ENCODE measurements around the gene CACHD1.

DNA sequence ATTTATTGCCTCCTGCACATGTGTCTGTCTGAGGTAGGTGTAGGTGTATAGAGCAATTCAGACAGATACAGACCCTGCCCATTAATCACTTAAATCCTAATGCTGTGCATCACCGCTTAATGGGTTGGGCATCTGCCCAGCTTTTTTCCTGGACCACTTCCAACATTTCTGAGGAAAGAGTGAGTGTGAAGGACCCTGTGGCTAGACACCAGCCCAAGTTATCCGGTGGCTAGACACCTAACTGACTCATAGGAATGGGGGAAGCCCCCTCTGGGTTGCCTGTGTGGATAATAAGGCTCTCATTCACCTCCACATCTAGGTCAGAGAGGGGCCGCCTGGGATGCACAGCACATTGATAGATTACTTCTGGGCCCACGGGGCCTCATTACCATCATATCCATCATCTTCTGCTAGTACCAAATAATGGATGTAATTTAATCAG, 153.8 kb downstream of the CACHD1 start:
- TF ChIP-seq, protein P1, sequence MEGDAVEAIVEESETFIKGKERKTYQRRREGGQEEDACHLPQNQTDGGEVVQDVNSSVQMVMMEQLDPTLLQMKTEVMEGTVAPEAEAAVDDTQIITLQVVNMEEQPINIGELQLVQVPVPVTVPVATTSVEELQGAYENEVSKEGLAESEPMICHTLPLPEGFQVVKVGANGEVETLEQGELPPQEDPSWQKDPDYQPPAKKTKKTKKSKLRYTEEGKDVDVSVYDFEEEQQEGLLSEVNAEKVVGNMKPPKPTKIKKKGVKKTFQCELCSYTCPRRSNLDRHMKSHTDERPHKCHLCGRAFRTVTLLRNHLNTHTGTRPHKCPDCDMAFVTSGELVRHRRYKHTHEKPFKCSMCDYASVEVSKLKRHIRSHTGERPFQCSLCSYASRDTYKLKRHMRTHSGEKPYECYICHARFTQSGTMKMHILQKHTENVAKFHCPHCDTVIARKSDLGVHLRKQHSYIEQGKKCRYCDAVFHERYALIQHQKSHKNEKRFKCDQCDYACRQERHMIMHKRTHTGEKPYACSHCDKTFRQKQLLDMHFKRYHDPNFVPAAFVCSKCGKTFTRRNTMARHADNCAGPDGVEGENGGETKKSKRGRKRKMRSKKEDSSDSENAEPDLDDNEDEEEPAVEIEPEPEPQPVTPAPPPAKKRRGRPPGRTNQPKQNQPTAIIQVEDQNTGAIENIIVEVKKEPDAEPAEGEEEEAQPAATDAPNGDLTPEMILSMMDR (IDR thresholded peaks at IDR 0.05; ENCODE audit: poor library complexity, severe bottlenecking): no peak
- TF ChIP-seq EP300 (conservative IDR thresholded peaks at IDR 0.05; ENCODE audit: poor library complexity, severe bottlenecking): no peak
- no peak for TF ChIP-seq RAD21 (conservative IDR thresholded peaks at IDR 0.05)

Data from neural cell (in vitro differentiated cells).